Activated CD8-positive, alpha-beta memory T cell treated with anti-CD3 and anti-CD28 coated beads, Interleukin-2, amount 10 ng/mL, durations not matched to agents 7 days and 5 days (primary cell): ENCODE data around the gene OPN5. TPM values are rescaled to one million over a fixed set of nuclear protein-coding genes. Genes with fewer than 3 reads are reported as not detected.
"Not testable (repeated sequence)": the region's sequence is repeated elsewhere in the genome, so short reads cannot be mapped to it uniquely, and the experiment has no call there.

ENCODE experiments used
- ATAC-seq: fragments of 150-1000 bp; cut with Tn5 transposase; one replicate; pipeline ENCODE4 v1.10.0; 2021; ENCODE audit warnings: moderate library complexity
- CTCF ChIA-PET: fragments of 350-600 bp; sonication (Branson Sonifier 250); formaldehyde crosslinking; loops from one replicate; lab custom pipeline; 2021; ENCODE audit warnings: antibody characterized with exemption; lab: Charles Lee
- DNase-seq: peaks from one replicate; pipeline ENCODE4 v3.0.0-alpha.2; 2020
- H3K27ac Mint-ChIP-seq: one replicate; pipeline ENCODE4 v1.8.0; 2021; ENCODE audit warnings: mild to moderate bottlenecking, mixed read lengths
- H3K27me3 Mint-ChIP-seq: one replicate; pipeline ENCODE4 v1.8.0; 2021; ENCODE audit warnings: mixed read lengths
- H3K36me3 Mint-ChIP-seq: one replicate; pipeline ENCODE4 v1.8.0; 2021; ENCODE audit warnings: mild to moderate bottlenecking, mixed read lengths
- H3K4me1 Mint-ChIP-seq: one replicate; pipeline ENCODE4 v1.8.0; 2021; ENCODE audit warnings: mixed read lengths
- H3K4me3 Mint-ChIP-seq: one replicate; pipeline ENCODE4 v1.8.0; 2021; ENCODE audit warnings: mild to moderate bottlenecking, moderate library complexity, mixed read lengths
- H3K9me3 Mint-ChIP-seq: one replicate; pipeline ENCODE4 v1.8.0; 2022; ENCODE audit warnings: low read depth, mixed read lengths
- total RNA-seq, 2 experiments: library from RNA; stranded (reverse); gene quantifications; one replicate each; pipeline ENCODE4 v1.2.3, GENCODE V29; 2021

OPN5 gene, protein sequence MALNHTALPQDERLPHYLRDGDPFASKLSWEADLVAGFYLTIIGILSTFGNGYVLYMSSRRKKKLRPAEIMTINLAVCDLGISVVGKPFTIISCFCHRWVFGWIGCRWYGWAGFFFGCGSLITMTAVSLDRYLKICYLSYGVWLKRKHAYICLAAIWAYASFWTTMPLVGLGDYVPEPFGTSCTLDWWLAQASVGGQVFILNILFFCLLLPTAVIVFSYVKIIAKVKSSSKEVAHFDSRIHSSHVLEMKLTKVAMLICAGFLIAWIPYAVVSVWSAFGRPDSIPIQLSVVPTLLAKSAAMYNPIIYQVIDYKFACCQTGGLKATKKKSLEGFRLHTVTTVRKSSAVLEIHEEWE
- total RNA-seq = not detected

DNA sequence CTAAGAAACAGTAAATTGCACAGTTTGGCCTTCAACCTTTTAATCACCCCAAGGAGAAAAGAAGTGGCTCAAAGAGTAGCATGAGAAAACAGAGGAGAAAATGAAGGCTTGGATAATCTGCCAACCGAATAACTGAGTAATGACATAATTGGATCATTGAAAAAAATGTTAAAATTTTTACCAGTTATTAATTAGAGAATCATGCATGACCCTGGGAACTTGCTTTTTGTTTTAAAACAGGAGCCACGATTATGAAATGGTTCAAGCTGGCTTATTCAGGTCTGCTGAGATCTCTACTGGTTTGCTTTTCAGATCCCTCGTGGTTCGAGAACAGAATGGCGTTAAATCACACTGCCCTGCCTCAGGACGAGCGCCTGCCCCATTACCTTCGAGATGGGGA lies at the start of gene OPN5:
Gene OPN5 (plus strand): TSS at position 301 of the 400 bp plus-strand sequence. CDS start 35 bp downstream, at position 336.
- no peak within 1 kb of the TSS for H3K27ac Mint-ChIP-seq
- no peaks in the 10 kb centered on the region for H3K9me3 Mint-ChIP-seq
- H3K4me3 Mint-ChIP-seq = no peak within 1 kb of the TSS
- CTCF ChIA-PET = interaction anchor here (1.2 to 4.2 kb wide), 5 partner anchors 8 to 368 kb away, joined by 3 to 44 read pairs (median 8); no protein-coding TSS in a partner anchor
- DNase-seq (no peak), ATAC-seq (no peak)
- no peaks in the 10 kb centered on the region for H3K36me3 Mint-ChIP-seq
- peaks cover 25% of the 10 kb centered on the region for H3K27me3 Mint-ChIP-seq
- H3K4me1 Mint-ChIP-seq = peaks cover 9% of the 10 kb centered on the region

GRCh38 chr6:47733879-47734558 lies 47.8 kb upstream of the OPN5 start:
- CTCF ChIA-PET = interaction anchor here (1.0 to 3.8 kb wide), 7 partner anchors 13 to 326 kb away, joined by 3 to 29 read pairs (median 4); no protein-coding TSS in a partner anchor
- H3K9me3 Mint-ChIP-seq = no peaks in the 10 kb centered on the region
- no peak overlapping the region for H3K4me3 Mint-ChIP-seq
- H3K4me1 Mint-ChIP-seq = no peaks in the 10 kb centered on the region
- no peak overlapping the region for H3K27ac Mint-ChIP-seq
- DNase-seq (no peak), ATAC-seq (no peak)
- no peaks in the 10 kb centered on the region for H3K36me3 Mint-ChIP-seq
- peaks cover 9% of the 10 kb centered on the region for H3K27me3 Mint-ChIP-seq

DNA sequence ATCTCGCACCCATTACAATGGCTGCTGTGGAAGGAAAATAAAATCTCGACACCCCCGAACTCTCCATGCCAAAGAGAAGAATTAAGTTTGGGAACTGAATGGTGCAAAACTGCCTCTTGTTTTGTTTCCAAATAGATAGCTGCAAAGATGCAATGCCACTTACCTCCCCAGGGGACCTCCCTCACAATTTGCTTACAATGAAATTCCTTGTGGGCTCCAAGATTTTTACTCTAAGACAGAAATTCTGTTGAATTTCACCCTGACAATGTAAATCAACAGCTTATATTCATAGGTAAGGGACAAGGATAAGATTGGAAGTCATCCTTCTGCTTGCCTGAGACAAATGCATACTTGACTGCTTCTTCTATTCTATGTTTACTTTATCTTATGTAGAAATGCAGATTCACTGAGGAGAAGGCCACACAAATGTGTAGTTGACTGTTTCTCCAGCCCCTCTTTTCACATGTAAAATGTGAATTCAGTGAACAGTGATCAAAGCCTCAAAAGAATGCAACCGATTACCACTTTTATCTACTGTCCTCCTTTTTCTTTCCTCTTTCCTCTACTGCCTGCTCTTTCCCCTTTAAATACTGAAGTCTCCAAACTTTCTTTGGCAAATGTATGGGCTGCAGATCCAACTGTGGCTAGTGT lies 46.9 kb upstream of the OPN5 start:
- H3K4me3 Mint-ChIP-seq = no peak overlapping the region

GRCh38 chr6:47736083-47736700 lies 45.6 kb upstream of the OPN5 start:
- ATAC-seq (no peak), DNase-seq (no peak)
- no peaks in the 10 kb centered on the region for H3K4me1 Mint-ChIP-seq
- no peaks in the 10 kb centered on the region for H3K9me3 Mint-ChIP-seq
- peaks cover 9% of the 10 kb centered on the region for H3K27me3 Mint-ChIP-seq
- H3K4me3 Mint-ChIP-seq = no peak overlapping the region
- H3K36me3 Mint-ChIP-seq = no peaks in the 10 kb centered on the region
- H3K27ac Mint-ChIP-seq = no peak overlapping the region
- CTCF ChIA-PET = no interaction called here

More for the DNA sequence above, 46.9 kb upstream of the OPN5 start:
- CTCF ChIA-PET = interaction anchor here (1.0 to 3.8 kb wide), 5 partner anchors 12 to 327 kb away, joined by 3 to 29 read pairs (median 4); no protein-coding TSS in a partner anchor
- H3K27ac Mint-ChIP-seq = no peak overlapping the region
- ATAC-seq (no peak), DNase-seq (no peak)
- no peaks in the 10 kb centered on the region for H3K9me3 Mint-ChIP-seq
- H3K36me3 Mint-ChIP-seq = no peaks in the 10 kb centered on the region
- no peaks in the 10 kb centered on the region for H3K4me1 Mint-ChIP-seq
- peaks cover 9% of the 10 kb centered on the region for H3K27me3 Mint-ChIP-seq

- H3K9me3 Mint-ChIP-seq = no peaks in the 10 kb centered on the region
- H3K4me1 Mint-ChIP-seq = peaks cover 7% of the 10 kb centered on the region
- DNase-seq (no peak), ATAC-seq (no peak)
- CTCF ChIA-PET = no interaction called here
- H3K36me3 Mint-ChIP-seq = no peaks in the 10 kb centered on the region
- no peak overlapping the region for H3K4me3 Mint-ChIP-seq
- no peak overlapping the region for H3K27ac Mint-ChIP-seq
- peaks cover 9% of the 10 kb centered on the region for H3K27me3 Mint-ChIP-seq
These were observed 44.4 kb upstream of the OPN5 start for GRCh38 chr6:47737406-47737805.

DNA sequence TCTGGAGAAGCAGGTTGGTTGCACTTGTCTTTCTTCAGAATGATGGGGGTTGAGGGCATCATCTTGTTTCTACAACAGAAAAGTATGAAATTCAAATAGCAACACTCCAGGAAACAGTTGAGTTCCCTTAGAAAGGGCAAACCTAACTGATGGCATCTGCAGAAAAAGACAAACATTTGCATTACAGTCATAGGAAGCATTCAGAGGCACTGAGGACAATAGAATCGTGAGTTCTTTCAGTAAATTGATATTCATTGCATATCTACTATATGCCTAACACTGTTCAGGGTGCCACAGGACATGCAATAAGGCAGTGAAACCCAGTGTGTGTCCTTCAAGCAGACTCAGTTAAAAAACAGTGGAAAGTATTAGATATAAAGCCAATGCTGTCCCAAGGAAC lies 41.1 kb upstream of the OPN5 start:
- DNase-seq (no peak), ATAC-seq (no peak)
- CTCF ChIA-PET = no interaction called here
- H3K4me3 Mint-ChIP-seq = no peak overlapping the region
- H3K27ac Mint-ChIP-seq = no peak overlapping the region
- peaks cover 7% of the 10 kb centered on the region for H3K27me3 Mint-ChIP-seq
- no peaks in the 10 kb centered on the region for H3K36me3 Mint-ChIP-seq
- no peaks in the 10 kb centered on the region for H3K9me3 Mint-ChIP-seq
- H3K4me1 Mint-ChIP-seq = peaks cover 7% of the 10 kb centered on the region

DNA sequence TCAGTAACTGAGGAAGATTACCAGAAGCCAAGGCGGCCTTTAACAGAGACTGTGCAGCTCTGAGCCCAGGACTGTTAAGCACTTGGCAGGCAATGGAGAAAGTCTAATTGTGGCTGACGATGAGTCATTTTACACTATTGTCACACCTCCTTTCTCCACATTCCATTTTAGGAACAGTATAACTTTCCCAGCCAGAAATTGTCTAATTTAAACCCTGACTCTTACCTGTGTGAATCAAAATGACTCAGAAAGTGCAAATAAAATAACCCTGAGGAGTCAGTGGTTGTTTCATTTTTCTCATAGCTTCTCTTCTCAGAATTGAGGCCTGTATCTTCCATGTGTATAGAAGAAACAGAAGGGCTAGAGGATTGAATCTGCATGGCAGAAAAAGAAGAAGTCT lies 40.0 kb upstream of the OPN5 start:
- peaks cover 7% of the 10 kb centered on the region for H3K4me1 Mint-ChIP-seq
- CTCF ChIA-PET = no interaction called here
- peaks cover 7% of the 10 kb centered on the region for H3K27me3 Mint-ChIP-seq
- H3K27ac Mint-ChIP-seq = no peak overlapping the region
- DNase-seq (no peak), ATAC-seq (no peak)
- H3K4me3 Mint-ChIP-seq = no peak overlapping the region
- H3K36me3 Mint-ChIP-seq = no peaks in the 10 kb centered on the region
- no peaks in the 10 kb centered on the region for H3K9me3 Mint-ChIP-seq

- H3K9me3 Mint-ChIP-seq = no peaks in the 10 kb centered on the region
- ATAC-seq = no peak
- CTCF ChIA-PET = no interaction called here
These were observed 38.1 kb upstream of the OPN5 start for GRCh38 chr6:47743744-47744143.

DNA sequence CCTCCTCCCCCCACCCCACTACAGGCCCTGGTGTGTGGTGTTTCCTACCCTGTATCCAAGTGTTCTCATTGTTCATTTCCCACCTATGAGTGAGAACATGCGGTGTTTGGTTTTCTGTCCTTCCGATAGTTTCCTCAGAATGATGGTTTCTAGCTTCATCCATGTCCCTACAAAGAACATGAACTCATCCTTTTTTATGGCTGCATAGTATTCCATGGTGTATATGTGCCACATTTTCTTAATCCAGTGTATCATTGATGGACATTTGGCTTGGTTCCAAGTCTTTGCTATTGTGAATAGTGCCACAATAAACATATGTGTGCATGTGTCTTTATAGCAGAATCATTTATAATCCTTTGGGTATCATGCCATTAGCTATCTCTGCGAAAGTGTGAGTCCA lies 36.6 kb upstream of the OPN5 start:
- CTCF ChIA-PET, H3K27ac Mint-ChIP-seq, DNase-seq, H3K4me3 Mint-ChIP-seq, ATAC-seq, H3K9me3 Mint-ChIP-seq, H3K4me1 Mint-ChIP-seq, H3K36me3 Mint-ChIP-seq, H3K27me3 Mint-ChIP-seq: not testable (repeated sequence)

More at GRCh38 chr6:47743744-47744143, 38.1 kb upstream of the OPN5 start:
- no peak for DNase-seq
- peaks cover 7% of the 10 kb centered on the region for H3K4me1 Mint-ChIP-seq
- no peak overlapping the region for H3K27ac Mint-ChIP-seq
- H3K4me3 Mint-ChIP-seq = no peak overlapping the region
- H3K27me3 Mint-ChIP-seq = peaks cover 7% of the 10 kb centered on the region
- H3K36me3 Mint-ChIP-seq = no peaks in the 10 kb centered on the region

DNA sequence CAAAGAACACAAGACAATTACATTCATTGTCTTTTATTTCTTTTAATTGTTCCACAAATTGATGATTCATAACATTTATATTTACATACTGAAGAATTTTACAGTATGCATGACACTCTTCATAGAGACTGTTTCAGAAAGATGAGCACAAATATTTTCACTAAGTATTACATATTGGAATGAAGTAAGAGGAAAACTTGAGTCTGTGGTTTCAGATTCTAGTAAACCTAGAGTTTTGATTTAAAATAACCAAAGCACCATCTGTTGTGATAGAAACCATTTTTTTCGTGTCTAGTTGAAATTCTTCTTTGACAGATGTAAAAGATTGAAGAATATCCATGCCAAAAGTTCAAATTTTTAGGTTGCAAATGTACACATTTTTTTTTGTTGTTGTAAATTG lies 32.1 kb upstream of the OPN5 start:
- CTCF ChIA-PET = no interaction called here
- DNase-seq = no peak
- Mint-ChIP-seq H3K9me3 (no peaks in the 10 kb centered on the region), H3K4me3 (no peak overlapping the region), H3K36me3 (no peaks in the 10 kb centered on the region), H3K4me1 (no peaks in the 10 kb centered on the region), H3K27me3 (peaks cover 26% of the 10 kb centered on the region), H3K27ac (no peak overlapping the region)
- no peak for ATAC-seq

DNA sequence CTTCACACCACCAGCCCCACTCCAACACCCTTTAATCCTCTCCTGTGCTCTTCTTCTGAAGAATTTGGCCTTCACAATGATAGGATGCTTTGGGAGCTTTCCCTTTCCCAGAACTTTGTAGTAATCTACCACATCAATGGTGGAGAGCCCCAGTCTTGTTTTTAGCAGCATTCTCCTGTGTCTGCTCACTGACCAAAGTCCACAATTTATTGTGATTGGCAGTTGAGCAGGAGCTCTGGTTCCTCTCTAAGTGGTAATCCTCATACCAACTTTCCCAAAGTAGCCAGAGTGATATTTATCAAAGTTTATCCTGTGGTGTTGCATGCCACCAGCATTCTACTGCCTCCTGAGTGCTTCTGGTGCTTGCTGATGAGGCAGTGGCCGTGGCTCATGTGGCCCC lies 29.0 kb upstream of the OPN5 start:
- no peak overlapping the region for H3K27ac Mint-ChIP-seq
- peaks cover 24% of the 10 kb centered on the region for H3K27me3 Mint-ChIP-seq
- CTCF ChIA-PET = no interaction called here
- H3K36me3 Mint-ChIP-seq = no peaks in the 10 kb centered on the region
- ATAC-seq (no peak), DNase-seq (no peak)
- no peaks in the 10 kb centered on the region for H3K4me1 Mint-ChIP-seq
- H3K9me3 Mint-ChIP-seq = no peaks in the 10 kb centered on the region
- H3K4me3 Mint-ChIP-seq = no peak overlapping the region

- ATAC-seq = no peak
- DNase-seq = no peak
- Mint-ChIP-seq H3K36me3 (no peaks in the 10 kb centered on the region), H3K9me3 (no peaks in the 10 kb centered on the region), H3K27ac (no peak overlapping the region), H3K27me3 (peaks cover 10% of the 10 kb centered on the region), H3K4me1 (no peaks in the 10 kb centered on the region), H3K4me3 (no peak overlapping the region)
- CTCF ChIA-PET = no interaction called here
These were observed 22.5 kb upstream of the OPN5 start for GRCh38 chr6:47759364-47759763.

GRCh38 chr6:47762502-47762901 lies 19.3 kb upstream of the OPN5 start:
- peaks cover 10% of the 10 kb centered on the region for H3K27me3 Mint-ChIP-seq
- CTCF ChIA-PET = no interaction called here
- DNase-seq = no peak
- H3K9me3 Mint-ChIP-seq = no peaks in the 10 kb centered on the region
- ATAC-seq = no peak
- no peaks in the 10 kb centered on the region for H3K4me1 Mint-ChIP-seq
- H3K36me3 Mint-ChIP-seq = no peaks in the 10 kb centered on the region
- no peak overlapping the region for H3K27ac Mint-ChIP-seq
- H3K4me3 Mint-ChIP-seq = no peak overlapping the region
